ENCODE measurements around the gene TSPAN8.

Gene TSPAN8

GRCh38 chr12:71157601-71158233 is at the start of gene TSPAN8:
Gene TSPAN8 (minus strand): TSS chr12:71157999. CDS start chr12:71157678, 321 bp downstream.
- TF ChIP-seq, protein P1, sequence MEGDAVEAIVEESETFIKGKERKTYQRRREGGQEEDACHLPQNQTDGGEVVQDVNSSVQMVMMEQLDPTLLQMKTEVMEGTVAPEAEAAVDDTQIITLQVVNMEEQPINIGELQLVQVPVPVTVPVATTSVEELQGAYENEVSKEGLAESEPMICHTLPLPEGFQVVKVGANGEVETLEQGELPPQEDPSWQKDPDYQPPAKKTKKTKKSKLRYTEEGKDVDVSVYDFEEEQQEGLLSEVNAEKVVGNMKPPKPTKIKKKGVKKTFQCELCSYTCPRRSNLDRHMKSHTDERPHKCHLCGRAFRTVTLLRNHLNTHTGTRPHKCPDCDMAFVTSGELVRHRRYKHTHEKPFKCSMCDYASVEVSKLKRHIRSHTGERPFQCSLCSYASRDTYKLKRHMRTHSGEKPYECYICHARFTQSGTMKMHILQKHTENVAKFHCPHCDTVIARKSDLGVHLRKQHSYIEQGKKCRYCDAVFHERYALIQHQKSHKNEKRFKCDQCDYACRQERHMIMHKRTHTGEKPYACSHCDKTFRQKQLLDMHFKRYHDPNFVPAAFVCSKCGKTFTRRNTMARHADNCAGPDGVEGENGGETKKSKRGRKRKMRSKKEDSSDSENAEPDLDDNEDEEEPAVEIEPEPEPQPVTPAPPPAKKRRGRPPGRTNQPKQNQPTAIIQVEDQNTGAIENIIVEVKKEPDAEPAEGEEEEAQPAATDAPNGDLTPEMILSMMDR (IDR thresholded peaks at IDR 0.05; ENCODE audit: poor library complexity, severe bottlenecking): no peak
- ATAC-seq (ENCODE audit: low read depth) (no peak), DNase-seq (ENCODE audit: low spot score) (no peak)
- H3K9me3 ChIP-seq (ENCODE audit: severe bottlenecking): no peaks in the 10 kb centered on the region
- no peak within 1 kb of the TSS for H3K4me3 ChIP-seq (ENCODE audit: severe bottlenecking)
- H3K27me3 ChIP-seq (ENCODE audit: insufficient read depth, poor library complexity, severe bottlenecking): peaks cover 24% of the 10 kb centered on the region
- no peaks in the 10 kb centered on the region for H3K36me3 ChIP-seq (ENCODE audit: low read depth)
- H3K4me1 ChIP-seq (ENCODE audit: insufficient read depth, poor library complexity, severe bottlenecking): no peaks in the 10 kb centered on the region
- H3K27ac ChIP-seq (ENCODE audit: poor library complexity, severe bottlenecking): no peak within 1 kb of the TSS

- Histone ChIP-seq H3K27me3 (ENCODE audit: insufficient read depth, poor library complexity, severe bottlenecking) (no peaks in the 10 kb centered on the region), H3K9me3 (ENCODE audit: severe bottlenecking) (no peaks in the 10 kb centered on the region), H3K4me3 (ENCODE audit: severe bottlenecking) (no peak overlapping the region), H3K27ac (ENCODE audit: poor library complexity, severe bottlenecking) (no peak overlapping the region), H3K36me3 (ENCODE audit: low read depth) (no peaks in the 10 kb centered on the region), H3K4me1 (ENCODE audit: insufficient read depth, poor library complexity, severe bottlenecking) (no peaks in the 10 kb centered on the region)
- ATAC-seq (ENCODE audit: low read depth) (no peak), DNase-seq (ENCODE audit: low spot score) (no peak)
- TF ChIP-seq, protein P1 (IDR thresholded peaks at IDR 0.05; ENCODE audit: poor library complexity, severe bottlenecking): no peak
Measured at GRCh38 chr12:71201136-71201679, 43.4 kb upstream of the TSPAN8 start.

GRCh38 chr12:71200706-71201105 is 42.9 kb upstream of the TSPAN8 start:
- no peaks in the 10 kb centered on the region for H3K27me3 ChIP-seq (ENCODE audit: insufficient read depth, poor library complexity, severe bottlenecking)
- TF ChIP-seq, protein P1 (IDR thresholded peaks at IDR 0.05; ENCODE audit: poor library complexity, severe bottlenecking): no peak
- H3K27ac ChIP-seq (ENCODE audit: poor library complexity, severe bottlenecking): no peak overlapping the region
- DNase-seq (ENCODE audit: low spot score): no peak
- H3K36me3 ChIP-seq (ENCODE audit: low read depth): no peaks in the 10 kb centered on the region
- no peaks in the 10 kb centered on the region for H3K4me1 ChIP-seq (ENCODE audit: insufficient read depth, poor library complexity, severe bottlenecking)
- H3K4me3 ChIP-seq (ENCODE audit: severe bottlenecking): no peak overlapping the region
- ATAC-seq (ENCODE audit: low read depth): no peak
- no peaks in the 10 kb centered on the region for H3K9me3 ChIP-seq (ENCODE audit: severe bottlenecking)

- H3K4me1 ChIP-seq (ENCODE audit: insufficient read depth, poor library complexity, severe bottlenecking): no peaks in the 10 kb centered on the region
- DNase-seq (ENCODE audit: low spot score): no peak
- no peaks in the 10 kb centered on the region for H3K9me3 ChIP-seq (ENCODE audit: severe bottlenecking)
- H3K27ac ChIP-seq (ENCODE audit: poor library complexity, severe bottlenecking): no peak overlapping the region
- ATAC-seq (ENCODE audit: low read depth): no peak
- no peaks in the 10 kb centered on the region for H3K36me3 ChIP-seq (ENCODE audit: low read depth)
- TF ChIP-seq, protein P1 (IDR thresholded peaks at IDR 0.05; ENCODE audit: poor library complexity, severe bottlenecking): no peak
- no peaks in the 10 kb centered on the region for H3K27me3 ChIP-seq (ENCODE audit: insufficient read depth, poor library complexity, severe bottlenecking)
- H3K4me3 ChIP-seq (ENCODE audit: severe bottlenecking): no peak overlapping the region
Measured at GRCh38 chr12:71197460-71197859, 39.7 kb upstream of the TSPAN8 start.

- TF ChIP-seq, protein P1 (IDR thresholded peaks at IDR 0.05; ENCODE audit: poor library complexity, severe bottlenecking): no peak
- H3K27me3 ChIP-seq (ENCODE audit: insufficient read depth, poor library complexity, severe bottlenecking): no peaks in the 10 kb centered on the region
- no peak overlapping the region for H3K4me3 ChIP-seq (ENCODE audit: severe bottlenecking)
- no peak for ATAC-seq (ENCODE audit: low read depth)
- DNase-seq (ENCODE audit: low spot score): no peak
- no peaks in the 10 kb centered on the region for H3K9me3 ChIP-seq (ENCODE audit: severe bottlenecking)
- no peaks in the 10 kb centered on the region for H3K36me3 ChIP-seq (ENCODE audit: low read depth)
- H3K4me1 ChIP-seq (ENCODE audit: insufficient read depth, poor library complexity, severe bottlenecking): no peaks in the 10 kb centered on the region
- H3K27ac ChIP-seq (ENCODE audit: poor library complexity, severe bottlenecking): no peak overlapping the region
Measured at GRCh38 chr12:71195338-71195896, 37.6 kb upstream of the TSPAN8 start.

All from RWPE2 (cell line).